Muscle of back (tissue), 11 donors: ENCODE measurements around the gene SPC25. TPM values are rescaled to one million over a fixed set of nuclear protein-coding genes. Genes with fewer than 3 reads are reported as not detected.

ENCODE experiments used
- DNase-seq, 3 donors: peaks; one replicate each; pipeline versions ENCODE4 v3.0.0 to v3.0.0-alpha.2; 2013
- polyA plus RNA-seq, 10 donors: library from polyadenylated mRNA; unstranded; fragments of 120-200 nt; gene quantifications; one replicate each; pipeline ENCODE4 v1.2.1, GENCODE V29; 2013; ENCODE audit not compliant: insufficient read length in 10 of 10

The SPC25 gene
- polyA plus RNA-seq, 10 donors, result 5.7 to 21.3 (median 9.6) TPM

- DNase-seq, result no peak
Observed at GRCh38 chr2:168850846-168851245, 39.4 kb downstream of the SPC25 start.

DNA sequence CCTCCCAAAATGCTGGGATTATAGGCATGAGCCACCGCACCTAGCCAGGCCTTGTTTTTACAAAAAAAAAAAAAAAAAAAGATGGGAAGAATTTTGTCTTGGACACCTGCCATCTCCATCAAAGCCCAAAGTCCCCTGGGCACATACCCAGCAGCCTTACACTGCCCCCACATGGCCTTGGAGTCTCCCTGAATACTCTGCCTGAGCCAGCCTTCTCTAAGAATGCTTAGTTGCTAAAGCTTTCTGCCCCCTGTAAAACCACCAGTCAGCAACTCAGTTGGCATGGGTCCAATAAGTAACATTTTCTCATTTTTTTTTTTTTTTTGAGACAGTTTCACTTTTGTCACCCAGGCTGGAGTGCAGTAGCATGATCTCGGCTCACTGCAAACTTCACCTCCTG lies 40.6 kb downstream of the SPC25 start:
- DNase-seq, result peak; percentile 10 to 19 (median 13)

DNA sequence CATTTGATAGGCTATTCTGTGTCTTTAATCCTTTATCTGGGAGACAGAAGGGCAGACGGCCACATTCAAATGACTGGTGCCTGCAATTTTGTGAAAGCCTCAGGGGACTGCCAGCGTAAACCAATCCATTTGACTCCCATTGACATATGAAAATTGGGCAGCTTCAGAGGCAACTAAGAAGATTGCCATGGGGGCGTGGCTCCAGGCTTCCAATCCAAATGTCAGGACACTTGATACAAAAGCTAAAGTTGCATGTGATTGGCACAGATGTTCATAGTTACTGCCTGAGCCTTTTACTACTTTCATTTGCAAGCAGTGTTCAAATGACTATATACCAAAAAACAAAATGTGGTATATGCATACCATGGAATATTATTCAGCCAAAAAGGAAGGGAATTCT lies 42.0 kb downstream of the SPC25 start:
- peak in 1 of 3 donors; percentile 5 for DNase-seq

DNA sequence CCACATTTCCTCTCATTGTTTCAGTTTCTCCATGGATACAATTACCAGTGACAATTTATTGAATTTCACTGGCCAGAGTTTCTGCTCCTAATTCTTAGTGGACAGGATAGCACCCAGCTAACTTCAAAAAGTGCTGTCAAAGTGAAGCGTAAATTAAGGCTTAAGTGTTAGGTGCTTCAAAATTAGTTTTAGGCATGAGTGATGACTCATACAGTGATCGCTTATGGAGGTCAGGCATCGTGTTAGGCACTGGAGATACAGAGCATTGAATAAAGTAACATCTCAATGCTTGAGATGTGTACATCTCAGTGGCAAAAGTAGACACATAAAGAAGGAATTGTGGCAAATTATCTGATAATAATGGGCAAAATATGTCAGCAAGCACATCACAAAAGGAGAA lies 47.0 kb downstream of the SPC25 start:
- no peak for DNase-seq

DNA sequence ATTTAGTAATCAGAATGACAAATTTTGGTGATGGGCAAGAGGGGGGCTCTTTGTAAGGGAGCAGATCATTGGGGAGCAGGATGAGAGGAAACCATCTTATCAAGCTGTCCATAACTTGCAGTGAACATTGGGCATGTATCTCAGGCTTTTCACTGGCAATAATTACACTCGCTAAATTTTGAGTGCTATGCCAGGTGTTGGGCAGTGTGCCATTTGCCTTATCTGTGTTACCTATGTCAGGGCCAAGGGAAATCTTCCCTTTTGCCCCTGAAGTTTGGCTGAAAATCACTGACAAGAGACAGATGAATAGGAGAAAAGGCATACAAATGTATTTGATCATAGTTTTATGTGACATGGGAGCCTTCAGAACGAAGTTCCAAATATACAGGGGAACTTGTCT lies 48.8 kb downstream of the SPC25 start:
- no peak for DNase-seq

DNA sequence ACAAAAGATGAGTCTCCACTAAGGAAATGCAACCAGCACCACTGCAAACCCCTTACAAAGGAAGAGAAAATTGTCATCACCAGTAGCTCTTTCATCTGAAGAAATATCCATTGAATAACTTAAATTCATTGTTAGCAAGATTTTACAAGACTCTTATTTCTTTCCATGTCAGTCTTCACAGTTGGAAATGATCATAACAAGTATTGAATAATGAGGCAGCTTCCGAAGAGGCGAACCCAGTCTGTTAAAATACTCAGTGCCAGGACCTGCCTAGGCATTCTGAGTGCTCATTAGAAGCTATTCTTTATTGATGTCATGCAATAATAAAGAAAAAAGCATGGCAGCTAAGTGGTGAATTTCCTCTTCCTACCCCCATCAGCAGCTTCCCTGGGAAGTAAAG lies 54.3 kb downstream of the SPC25 start:
- no peak for DNase-seq

DNA sequence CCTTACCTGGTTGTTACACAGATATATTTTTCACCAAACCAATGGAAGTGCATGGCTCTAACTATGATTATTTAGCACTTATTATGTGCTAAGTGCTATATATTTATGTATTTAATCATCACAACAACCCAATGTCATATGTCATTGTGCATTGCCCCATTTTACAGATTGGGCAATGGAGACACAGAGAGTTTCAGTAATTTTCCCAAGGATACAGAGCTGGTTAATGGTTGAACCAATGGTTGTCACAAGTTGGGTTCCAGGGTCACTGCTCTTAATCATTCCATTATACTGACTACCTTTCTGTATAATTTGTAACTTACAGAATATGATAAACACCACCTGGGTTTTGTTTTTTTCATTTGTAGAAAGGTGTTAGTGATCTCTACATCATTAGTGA lies 58.6 kb downstream of the SPC25 start:
- DNase-seq, result no peak

DNA sequence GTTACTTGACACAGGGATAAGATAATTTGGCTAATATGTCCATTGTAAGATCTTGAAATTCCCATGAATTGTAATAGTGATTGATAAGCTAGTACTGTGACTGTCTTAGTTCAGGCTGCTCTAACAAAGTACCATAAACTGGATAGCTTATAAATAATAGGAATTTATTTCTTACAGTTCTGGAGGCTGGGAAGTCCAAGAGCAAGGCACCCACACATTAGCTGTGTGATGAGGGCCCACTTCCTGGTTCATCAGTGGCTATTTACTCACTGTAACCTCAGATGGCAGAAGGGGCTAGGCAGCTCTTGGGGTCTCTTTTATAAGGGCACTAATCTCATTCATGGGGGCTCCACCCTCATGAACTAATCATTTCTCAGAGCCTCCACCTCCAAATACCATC lies 59.3 kb downstream of the SPC25 start:
- no peak for DNase-seq

GRCh38 chr2:168825126-168825525 lies 65.1 kb downstream of the SPC25 start:
- DNase-seq, result no peak

- DNase-seq, result no peak
Observed at GRCh38 chr2:168821992-168822391, 68.2 kb downstream of the SPC25 start.

GRCh38 chr2:168821577-168821976 lies 68.7 kb downstream of the SPC25 start:
- DNase-seq, result no peak

Other genes starting within 250 kb of the SPC25 start
- gene NOSTRIN, start 87.8 kb downstream of the SPC25 start, polyA plus RNA-seq, result 10 to 100 TPM in 6 of 10 donors, 1 to 10 TPM in 4; 7.2 to 16.5 (median 10.3) TPM
- under 1 TPM in 1 of 10 donors, not detected in 9; 0.09 TPM for gene G6PC2, start 10.9 kb upstream of the SPC25 start, polyA plus RNA-seq
- gene ABCB11, start 140.9 kb upstream of the SPC25 start, polyA plus RNA-seq, result under 1 TPM in 3 of 10 donors, not detected in 7; 0.06 to 0.21 (median 0.11) TPM
- gene DHRS9, start 179.1 kb upstream of the SPC25 start, polyA plus RNA-seq, result 1 to 10 TPM in 2 of 10 donors, under 1 TPM in 8; 0.24 to 1.0 (median 0.61) TPM